GM23248 (cell line): ENCODE measurements around the gene AQP9.

Experiments
- EZH2 ChIP-seq: fragments of 200-600 bp; sonication (generic); IDR thresholded peaks from 2 replicates; pipeline ENCODE4 v1.6.1; 2018; ENCODE audit warnings: antibody characterized with exemption, mild to moderate bottlenecking; ENCODE audit not compliant: insufficient read depth, poor library complexity, severe bottlenecking
- EZH2phosphoT487 ChIP-seq: fragments of 200-600 bp; sonication (generic); IDR thresholded peaks from 2 replicates; pipeline ENCODE4 v1.6.1; 2018; ENCODE audit warnings: antibody characterized with exemption, moderate library complexity, mild to moderate bottlenecking, low read depth; ENCODE audit not compliant: insufficient read depth

- TF ChIP-seq EZH2 (no peak), EZH2phosphoT487 (no peak)
Measured at GRCh38 chr15:58165661-58166060, 27.5 kb downstream of the AQP9 start.
